ENCODE results near the gene ADAD2. TPM values are rescaled to one million over a fixed set of nuclear protein-coding genes. Genes with fewer than 3 reads are reported as not detected.

ADAD2 gene
- total and polyA plus RNA-seq, 4 donors, result 0.14 to 0.44 (median 0.33) TPM; not detected in 1

DNA sequence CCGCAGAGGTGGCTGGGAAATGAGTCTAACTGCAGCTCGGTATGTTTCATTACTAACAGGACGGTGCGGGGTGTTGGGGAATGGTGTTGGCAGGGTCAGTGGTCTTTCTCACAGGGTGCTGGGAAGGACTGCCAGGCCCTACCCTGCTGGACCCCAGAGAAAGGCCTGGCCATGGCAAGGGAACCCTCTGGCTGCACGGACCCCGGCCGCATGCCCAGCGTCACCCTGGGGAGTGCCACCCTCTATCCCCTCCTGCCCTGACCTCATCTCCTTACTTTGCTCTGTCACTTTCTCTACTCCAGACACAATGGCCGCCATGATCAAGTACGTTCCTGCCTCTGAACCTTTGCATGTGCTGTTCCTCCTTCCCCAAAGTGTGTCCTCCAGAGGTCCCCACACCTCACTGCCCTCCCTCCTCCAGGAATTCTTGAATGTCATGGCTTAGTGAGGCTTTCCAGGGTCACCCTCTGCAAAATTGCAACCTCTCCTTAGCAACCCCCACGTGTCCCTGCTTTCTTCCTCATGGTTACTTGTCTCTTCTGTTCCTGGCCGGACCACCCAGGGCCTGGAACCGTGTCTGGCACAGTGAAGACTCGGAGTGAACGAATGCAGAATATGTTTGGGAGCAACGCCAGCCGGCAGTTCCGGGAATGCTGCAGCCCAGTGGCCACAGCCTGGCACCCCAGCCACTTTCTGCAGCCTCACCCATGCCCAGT is 15.2 kb downstream of the ADAD2 start:
- Histone ChIP-seq H3K27me3 (ENCODE audit: control insufficient read depth in 4 of 4, insufficient read depth in 4 of 4, low read length in 3 of 4) (no peaks in the 10 kb centered on the region), H3K4me3 (ENCODE audit: low read depth in 1 of 3, low read length in 3 of 3) (no peak overlapping the region), H3K27ac (ENCODE audit: low read depth in 1 of 2, low read length in 2 of 2) (no peak overlapping the region), H3K9ac (ENCODE audit: low read depth in 1 of 2, low read length in 2 of 2) (no peak overlapping the region), H3K36me3 (ENCODE audit: control insufficient read depth in 4 of 4, insufficient read depth in 3 of 4, low read depth in 1 of 4, low read length in 3 of 4) (no peaks in the 10 kb centered on the region), H3K9me3 (ENCODE audit: control insufficient read depth in 4 of 4, low read length in 3 of 4) (no peaks in the 10 kb centered on the region), H3K4me1 (ENCODE audit: control insufficient read depth in 4 of 4, insufficient read depth in 4 of 4, low read length in 3 of 4) (no peaks in the 10 kb centered on the region)
- no peak for DNase-seq (ENCODE audit: low spot score)
- TF ChIP-seq TAF1 (conservative IDR thresholded peaks at IDR 0.05), result no peak
- TF ChIP-seq HNF4G (IDR thresholded peaks at IDR 0.05), result no peak
- TF ChIP-seq, protein P1, sequence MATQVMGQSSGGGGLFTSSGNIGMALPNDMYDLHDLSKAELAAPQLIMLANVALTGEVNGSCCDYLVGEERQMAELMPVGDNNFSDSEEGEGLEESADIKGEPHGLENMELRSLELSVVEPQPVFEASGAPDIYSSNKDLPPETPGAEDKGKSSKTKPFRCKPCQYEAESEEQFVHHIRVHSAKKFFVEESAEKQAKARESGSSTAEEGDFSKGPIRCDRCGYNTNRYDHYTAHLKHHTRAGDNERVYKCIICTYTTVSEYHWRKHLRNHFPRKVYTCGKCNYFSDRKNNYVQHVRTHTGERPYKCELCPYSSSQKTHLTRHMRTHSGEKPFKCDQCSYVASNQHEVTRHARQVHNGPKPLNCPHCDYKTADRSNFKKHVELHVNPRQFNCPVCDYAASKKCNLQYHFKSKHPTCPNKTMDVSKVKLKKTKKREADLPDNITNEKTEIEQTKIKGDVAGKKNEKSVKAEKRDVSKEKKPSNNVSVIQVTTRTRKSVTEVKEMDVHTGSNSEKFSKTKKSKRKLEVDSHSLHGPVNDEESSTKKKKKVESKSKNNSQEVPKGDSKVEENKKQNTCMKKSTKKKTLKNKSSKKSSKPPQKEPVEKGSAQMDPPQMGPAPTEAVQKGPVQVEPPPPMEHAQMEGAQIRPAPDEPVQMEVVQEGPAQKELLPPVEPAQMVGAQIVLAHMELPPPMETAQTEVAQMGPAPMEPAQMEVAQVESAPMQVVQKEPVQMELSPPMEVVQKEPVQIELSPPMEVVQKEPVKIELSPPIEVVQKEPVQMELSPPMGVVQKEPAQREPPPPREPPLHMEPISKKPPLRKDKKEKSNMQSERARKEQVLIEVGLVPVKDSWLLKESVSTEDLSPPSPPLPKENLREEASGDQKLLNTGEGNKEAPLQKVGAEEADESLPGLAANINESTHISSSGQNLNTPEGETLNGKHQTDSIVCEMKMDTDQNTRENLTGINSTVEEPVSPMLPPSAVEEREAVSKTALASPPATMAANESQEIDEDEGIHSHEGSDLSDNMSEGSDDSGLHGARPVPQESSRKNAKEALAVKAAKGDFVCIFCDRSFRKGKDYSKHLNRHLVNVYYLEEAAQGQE (IDR thresholded peaks at IDR 0.05), result no peak
- no peak for TF ChIP-seq EGR1 (IDR thresholded peaks at IDR 0.05; ENCODE audit: low read depth in 2 of 2)
- TF ChIP-seq, protein P2, sequence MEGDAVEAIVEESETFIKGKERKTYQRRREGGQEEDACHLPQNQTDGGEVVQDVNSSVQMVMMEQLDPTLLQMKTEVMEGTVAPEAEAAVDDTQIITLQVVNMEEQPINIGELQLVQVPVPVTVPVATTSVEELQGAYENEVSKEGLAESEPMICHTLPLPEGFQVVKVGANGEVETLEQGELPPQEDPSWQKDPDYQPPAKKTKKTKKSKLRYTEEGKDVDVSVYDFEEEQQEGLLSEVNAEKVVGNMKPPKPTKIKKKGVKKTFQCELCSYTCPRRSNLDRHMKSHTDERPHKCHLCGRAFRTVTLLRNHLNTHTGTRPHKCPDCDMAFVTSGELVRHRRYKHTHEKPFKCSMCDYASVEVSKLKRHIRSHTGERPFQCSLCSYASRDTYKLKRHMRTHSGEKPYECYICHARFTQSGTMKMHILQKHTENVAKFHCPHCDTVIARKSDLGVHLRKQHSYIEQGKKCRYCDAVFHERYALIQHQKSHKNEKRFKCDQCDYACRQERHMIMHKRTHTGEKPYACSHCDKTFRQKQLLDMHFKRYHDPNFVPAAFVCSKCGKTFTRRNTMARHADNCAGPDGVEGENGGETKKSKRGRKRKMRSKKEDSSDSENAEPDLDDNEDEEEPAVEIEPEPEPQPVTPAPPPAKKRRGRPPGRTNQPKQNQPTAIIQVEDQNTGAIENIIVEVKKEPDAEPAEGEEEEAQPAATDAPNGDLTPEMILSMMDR (IDR thresholded peaks at IDR 0.05; ENCODE audit: low read depth, low read length, missing input control), result no peak
- TF ChIP-seq RAD21 (IDR thresholded peaks at IDR 0.05), result no peak
- TF ChIP-seq FOXA1 (IDR thresholded peaks at IDR 0.05), result no peak
- TF ChIP-seq, protein P3, sequence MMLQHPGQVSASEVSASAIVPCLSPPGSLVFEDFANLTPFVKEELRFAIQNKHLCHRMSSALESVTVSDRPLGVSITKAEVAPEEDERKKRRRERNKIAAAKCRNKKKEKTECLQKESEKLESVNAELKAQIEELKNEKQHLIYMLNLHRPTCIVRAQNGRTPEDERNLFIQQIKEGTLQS (IDR thresholded peaks at IDR 0.05), result no peak
- TF ChIP-seq NR2F2 (IDR thresholded peaks at IDR 0.05), result no peak
- no peak for TF ChIP-seq HNF4A (conservative IDR thresholded peaks at IDR 0.05)
- TF ChIP-seq, protein P4, sequence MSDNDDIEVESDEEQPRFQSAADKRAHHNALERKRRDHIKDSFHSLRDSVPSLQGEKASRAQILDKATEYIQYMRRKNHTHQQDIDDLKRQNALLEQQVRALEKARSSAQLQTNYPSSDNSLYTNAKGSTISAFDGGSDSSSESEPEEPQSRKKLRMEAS (IDR thresholded peaks at IDR 0.05), result no peak
- TF ChIP-seq, protein P5, sequence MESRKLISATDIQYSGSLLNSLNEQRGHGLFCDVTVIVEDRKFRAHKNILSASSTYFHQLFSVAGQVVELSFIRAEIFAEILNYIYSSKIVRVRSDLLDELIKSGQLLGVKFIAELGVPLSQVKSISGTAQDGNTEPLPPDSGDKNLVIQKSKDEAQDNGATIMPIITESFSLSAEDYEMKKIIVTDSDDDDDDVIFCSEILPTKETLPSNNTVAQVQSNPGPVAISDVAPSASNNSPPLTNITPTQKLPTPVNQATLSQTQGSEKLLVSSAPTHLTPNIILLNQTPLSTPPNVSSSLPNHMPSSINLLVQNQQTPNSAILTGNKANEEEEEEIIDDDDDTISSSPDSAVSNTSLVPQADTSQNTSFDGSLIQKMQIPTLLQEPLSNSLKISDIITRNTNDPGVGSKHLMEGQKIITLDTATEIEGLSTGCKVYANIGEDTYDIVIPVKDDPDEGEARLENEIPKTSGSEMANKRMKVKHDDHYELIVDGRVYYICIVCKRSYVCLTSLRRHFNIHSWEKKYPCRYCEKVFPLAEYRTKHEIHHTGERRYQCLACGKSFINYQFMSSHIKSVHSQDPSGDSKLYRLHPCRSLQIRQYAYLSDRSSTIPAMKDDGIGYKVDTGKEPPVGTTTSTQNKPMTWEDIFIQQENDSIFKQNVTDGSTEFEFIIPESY (IDR thresholded peaks at IDR 0.05), result no peak
- no peak for TF ChIP-seq RXRA (IDR thresholded peaks at IDR 0.05)
- no peak for TF ChIP-seq SP1 (IDR thresholded peaks at IDR 0.05)
- TF ChIP-seq GABPA (IDR thresholded peaks at IDR 0.05 in 1 of 2, conservative IDR thresholded peaks at IDR 0.05 in 1 of 2), result no peak
- WGBS, result 89% methylated on average over 18 of the region's 18 CpGs

Measured in liver (tissue), 9 donors.